Inflammatory macrophage treated with lipopolysaccharide for 1 hour (primary cell): Measurements from ENCODE around the gene MMP7.
A peak's percentile ranks its signal among the peaks of the same experiment; 100 is the strongest.

ENCODE experiments used
- DNase-seq, 2 donors: peaks; one replicate each; pipeline ENCODE4 v3.0.0-alpha.2; 2020 to 2022

The MMP7 gene

DNA sequence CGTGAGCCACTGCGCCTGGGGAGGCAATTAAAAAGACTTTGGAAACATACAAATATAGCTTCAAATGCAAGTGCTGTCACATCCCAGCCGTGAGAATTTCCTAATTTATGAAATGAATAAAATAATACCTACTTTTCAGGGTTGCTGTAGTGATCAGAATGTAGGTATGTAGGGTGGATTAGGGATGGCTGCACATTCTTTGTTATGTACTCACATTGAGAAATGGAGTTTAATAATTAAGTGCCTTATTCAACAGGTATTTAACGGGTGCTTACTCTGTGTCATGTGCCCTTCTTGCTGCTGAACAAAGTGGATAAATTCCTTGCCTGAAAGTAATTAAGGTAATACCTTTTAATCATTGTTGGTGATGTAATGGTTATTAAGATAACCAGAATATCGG, 37.0 kb downstream of the MMP7 start:
- DNase-seq, result no peak

DNA sequence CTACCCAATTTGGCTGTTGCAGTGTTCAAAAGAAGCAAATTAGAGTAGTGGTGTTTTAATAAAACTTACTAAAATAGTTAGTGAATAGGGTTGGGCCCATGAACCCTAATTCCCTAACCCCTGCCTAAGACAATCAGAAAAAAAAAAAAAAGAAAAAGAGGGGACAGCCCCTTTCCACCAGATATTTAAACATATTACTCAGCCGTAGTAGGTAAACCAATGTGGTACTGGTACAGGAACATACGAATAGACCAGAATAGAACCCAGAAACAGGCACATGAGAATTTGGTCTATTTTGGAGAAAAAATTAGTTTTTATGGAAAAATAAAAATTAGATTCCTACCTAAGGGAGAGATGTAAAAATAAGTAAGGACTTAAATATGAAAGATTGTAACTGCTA, 38.6 kb downstream of the MMP7 start:
- DNase-seq, result no peak

DNA sequence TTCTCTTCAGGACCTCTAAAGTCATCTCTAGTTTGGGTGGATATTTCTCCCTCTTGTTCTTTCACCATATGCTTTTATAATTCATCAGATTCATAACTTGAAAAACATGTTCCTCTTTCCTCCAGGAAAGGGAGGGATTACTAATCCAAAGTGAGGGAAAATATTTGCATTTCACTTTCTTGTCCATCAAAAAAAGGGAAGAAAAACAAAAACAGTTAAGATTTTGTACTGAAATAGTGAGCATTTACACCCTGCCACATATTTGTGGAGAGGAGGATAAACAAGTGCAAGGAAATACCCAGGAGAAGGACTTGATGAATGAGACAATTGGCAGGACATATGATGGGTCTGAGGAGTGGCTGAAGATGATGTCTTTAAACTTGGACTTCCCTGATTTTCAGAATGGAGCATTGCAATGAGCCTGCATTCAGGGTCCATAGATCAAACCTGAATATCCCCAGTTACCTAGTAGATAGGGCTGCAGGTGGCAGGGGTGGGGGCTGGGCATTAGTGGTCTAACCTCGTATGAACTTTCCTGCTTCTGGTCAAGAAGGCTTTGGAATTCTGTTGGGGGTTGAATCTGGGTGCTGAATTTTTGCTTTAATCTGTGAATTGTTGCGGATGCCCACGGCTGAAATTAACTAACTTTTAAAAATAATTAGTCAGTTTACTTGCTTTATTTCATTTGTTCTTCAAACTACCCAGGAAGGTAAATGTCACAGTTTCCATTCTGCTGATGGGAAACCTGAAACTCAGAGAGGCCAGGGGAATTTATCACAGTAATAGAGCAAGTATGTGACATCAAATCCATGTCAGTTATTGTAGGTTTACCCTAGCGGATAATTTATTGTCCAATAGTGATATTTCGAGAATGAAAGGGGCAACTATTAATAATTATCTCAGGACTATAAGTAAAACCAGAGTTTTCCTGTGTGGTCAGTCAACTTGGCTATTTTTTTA, 41.1 kb downstream of the MMP7 start:
- DNase-seq, result peak; percentile 74 to 81

DNA sequence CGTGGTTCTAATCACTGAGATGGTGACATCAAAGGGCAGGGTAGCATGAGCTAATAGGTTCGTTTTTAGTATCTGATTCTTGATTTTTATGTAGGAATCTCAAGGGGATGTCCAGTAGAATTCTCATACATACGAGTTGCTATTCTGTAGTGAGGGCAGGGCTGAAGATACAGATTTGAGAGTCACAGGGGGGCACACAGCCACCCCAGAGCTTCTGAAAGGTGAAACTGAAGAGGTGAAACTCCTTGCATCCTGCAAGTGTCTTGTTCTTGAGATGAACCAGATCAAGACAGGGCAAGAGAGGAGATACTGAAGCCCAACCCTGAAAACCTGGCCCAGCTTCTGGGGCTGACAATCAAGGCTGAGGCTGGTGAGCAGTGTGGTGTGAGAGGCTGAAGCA, 42.3 kb downstream of the MMP7 start:
- DNase-seq, result no peak

DNA sequence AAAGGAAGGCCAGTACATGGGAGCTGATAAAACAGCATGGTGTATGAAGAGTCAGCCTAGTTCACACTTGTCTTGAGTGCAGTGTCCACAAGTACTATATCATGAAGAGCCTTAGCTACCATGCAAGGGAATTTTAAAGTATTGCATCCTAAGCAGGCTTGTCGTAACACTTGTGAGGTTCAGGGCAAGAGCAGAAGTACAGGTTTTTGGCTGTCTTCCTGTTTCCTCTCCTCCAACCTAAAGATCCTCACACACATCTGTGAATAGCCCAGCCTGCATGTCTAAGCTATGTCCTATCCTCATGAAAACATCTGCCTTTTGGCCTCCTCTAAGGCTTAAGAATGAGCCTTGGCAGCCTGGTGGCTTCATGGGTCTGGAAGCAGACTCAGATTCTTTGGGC, 43.3 kb downstream of the MMP7 start:
- DNase-seq, result peak in 1 of 2 donors; percentile 35

DNA sequence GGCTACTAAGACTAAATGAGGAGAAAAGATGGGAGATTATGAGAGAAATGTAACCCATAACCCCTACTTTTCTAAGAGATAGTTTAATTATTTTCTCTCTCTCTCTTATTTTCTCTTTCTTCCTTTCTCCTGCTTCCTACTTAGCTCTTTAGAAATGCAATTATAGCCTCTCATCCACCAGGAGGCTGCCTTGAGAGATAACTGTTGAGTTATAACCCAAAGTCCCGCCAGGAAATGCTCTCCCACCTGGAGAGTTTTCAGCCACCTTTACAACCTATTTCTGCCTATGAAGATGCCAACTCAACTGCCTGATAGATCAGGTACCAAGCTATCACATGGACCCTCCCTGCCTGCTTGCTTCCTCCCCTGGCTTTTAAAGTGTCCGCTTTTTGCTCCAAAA, 44.0 kb downstream of the MMP7 start:
- no peak for DNase-seq

DNA sequence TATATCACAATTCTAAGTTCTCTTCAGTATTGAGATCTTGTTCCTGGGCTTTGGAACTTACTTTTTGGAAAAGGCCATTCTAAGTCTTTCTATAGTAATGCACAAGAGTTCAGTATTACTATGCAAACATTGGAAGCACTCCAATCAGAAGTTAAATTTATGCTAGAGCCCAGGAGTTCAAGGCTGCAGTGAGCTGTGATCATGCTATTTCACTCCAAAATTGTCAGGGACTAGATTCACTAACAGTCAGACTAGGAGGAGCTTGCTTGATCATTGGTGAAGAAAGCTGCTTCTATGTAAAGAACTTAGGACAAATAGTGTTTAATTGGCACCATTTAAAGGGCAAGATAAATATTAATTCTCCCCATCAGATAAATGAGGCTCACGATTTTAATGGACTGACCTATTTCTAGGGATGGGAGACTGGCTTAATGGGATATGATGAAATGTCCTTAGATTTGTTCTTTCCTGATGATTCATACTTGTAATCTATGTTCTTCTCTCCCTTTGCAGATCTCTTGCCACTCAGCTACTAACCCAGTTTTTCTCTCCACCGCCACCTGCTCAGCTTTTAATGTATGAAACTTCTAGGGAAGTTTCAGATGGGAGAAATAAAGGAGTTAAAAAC, 45.3 kb downstream of the MMP7 start:
- DNase-seq, result no peak

DNA sequence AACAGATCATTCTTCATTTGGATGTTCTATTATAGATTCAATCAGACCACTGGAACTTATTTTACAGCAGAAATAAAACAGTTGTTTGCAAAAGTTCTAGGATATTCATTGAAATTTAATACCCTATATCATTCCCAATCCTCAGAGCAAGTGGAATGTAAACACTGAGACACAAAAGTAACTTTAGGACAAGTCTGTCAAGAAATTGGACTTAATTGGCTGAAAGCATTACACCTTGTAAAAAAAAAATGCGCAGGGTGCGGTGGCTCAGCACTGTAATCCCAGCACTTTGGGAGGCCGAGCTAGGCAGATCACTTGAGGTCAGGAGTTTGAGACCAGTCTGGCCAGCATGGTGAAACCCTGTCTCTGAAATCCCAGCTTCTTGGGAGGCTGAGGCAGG, 48.1 kb downstream of the MMP7 start:
- no peak for DNase-seq

DNA sequence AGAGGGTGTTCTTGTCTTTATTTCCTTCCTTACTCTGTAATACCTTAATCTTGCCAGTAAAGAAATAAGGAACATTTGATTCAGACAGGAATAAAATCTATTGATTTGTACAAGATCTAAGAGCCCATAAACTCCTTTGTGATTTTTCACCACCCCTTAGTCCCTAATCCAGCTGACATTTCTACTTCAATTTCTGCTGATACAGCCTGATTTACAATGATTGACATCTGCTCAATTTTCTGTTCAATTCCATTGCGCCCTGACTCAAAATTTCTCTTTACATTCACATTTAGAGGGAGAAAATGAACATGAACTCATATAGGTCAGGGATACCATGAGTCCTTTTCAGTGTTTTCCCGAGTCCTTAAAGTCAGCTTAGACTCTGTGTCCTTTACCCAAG, 50.8 kb downstream of the MMP7 start:
- no peak for DNase-seq

DNA sequence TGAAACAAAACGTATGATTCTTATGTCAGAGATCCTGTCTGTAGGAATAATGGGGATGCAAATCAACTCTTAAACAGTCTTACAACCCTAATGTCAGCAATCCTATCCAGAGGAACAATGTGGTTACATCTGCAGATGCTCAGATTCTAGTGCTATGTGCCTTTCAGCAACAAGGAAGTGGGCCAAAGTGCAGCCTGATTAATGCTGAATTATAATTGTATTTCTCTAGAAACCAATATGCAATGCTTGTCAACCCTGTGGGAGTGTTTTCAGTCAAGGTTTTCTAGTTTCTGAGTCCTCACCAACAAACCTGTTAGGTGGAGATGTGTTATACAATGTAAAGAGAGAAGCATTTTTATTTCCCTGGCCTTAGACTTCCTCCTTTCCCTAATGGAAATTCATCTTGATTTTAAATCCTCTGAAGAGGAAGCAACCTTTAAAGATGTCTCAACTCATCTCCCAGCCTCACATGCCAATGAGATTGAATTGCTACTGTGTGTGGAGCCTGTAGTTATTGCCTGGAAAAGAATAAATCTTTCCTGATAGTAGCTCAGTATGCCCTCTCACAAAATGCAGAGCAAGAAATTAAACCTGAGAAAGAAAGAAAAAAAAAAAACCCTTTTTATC, 51.8 kb downstream of the MMP7 start:
- peak; percentile 33 to 60 for DNase-seq

DNA sequence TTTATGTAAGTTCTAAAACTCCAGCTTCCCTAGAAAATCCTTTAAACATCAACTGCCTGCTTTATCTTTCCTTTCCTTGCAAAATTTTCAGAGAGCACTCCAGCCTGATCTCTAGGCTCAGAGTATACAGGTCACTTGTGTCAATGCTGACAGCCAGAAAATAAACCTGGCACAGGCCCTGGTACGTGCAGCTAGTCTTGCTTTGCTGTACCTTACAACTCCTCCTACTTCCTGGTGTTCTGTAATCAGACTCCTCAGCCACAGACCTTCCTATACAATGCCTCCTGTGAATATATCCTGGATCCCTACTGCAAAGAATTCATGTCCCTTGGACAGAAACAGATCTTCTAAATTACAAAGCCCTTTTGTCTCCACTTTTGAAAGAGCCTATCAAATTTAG, 53.7 kb downstream of the MMP7 start:
- DNase-seq, result peak in 1 of 2 donors; percentile 24

DNA sequence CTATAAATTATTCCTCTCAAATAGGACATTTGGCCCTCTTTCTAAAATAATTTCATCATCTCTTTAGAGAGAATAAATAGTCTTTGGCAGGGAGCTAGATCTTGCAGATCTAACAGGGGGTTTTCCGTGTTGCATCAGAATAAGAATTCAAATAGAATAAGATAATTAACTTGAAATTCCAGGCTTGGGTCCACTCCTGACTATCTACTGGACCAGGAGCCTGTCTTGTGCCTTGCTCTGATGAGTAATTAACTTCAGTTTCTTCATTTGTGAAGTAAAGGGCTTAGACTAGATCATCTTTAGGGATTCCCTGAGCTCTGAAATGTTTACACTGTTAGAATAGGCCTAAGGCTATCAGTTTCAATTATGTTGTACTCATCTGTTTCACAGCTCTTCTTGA, 54.5 kb downstream of the MMP7 start:
- peak; percentile 65 to 87 for DNase-seq

DNA sequence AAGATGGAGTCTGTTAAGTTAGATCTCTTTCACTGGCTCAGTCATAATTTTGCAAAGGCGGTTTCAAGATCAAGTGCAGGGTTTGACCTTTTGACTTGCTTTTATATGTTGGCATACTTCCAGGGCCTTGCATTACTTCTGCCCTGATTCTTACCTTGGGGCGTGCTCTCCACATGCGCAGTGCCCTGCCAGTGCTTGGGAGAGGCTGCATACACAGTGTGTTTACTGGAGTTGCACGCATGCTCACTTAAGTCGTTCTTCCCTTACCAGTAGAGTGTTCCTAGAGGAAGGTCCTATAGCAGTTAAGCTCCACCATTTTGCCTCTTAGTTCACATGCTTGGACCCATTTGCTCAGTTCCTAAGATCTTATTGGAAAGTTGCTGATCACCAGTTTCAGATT, 57.0 kb downstream of the MMP7 start:
- DNase-seq, result no peak

DNA sequence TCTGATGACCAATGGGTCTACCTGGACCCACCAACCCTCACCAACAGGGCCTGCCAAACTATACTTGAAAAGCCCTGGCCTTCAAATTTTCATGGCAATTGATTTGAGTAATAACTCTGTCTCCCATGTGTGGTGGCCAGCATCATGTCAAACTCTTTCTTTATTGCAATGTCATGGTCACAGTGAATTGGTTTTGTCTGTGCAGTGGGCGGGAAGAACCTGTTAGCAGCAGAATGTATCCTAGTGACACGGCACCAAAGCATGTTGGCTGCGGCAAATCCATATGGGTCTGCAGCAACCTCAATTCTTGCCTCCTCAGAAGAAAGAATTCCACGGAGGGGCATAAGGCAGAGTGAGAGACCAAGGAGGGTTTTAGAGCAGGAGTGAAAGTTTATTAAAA, 58.4 kb downstream of the MMP7 start:
- no peak for DNase-seq

DNA sequence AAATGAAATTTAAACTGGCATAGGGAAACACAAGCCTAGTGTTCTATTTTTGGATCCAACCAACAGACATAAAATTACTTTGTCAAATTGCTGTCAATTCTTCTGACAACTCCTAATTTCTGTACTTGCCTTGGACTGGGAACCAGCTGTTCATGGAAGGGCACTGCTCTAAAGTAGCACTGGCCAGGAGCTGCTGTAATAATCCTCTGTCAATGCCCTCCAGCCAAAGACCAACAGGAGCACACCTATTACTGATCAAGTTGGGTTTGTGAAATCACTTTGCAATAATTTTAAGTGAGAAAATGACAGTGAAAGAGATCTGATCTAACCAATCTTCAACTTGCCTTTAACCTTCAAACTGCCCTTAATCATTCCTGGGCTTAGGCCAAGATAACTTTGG, 59.1 kb downstream of the MMP7 start:
- DNase-seq, result no peak
